GM21576 (cell line): Measurements from ENCODE around the gene SMC4.
"Not testable (repeated sequence)": the region's sequence is repeated elsewhere in the genome, so short reads cannot be mapped to it uniquely, and the experiment has no call there.

ENCODE experiments used
- ATAC-seq: cut with Tn5 transposase; IDR thresholded peaks from one replicate; pipeline ENCODE4 v1.9.1; 2021; ENCODE audit warnings: mild to moderate bottlenecking, moderate library complexity; ENCODE audit not compliant: unreplicated experiment

The SMC4 gene

DNA sequence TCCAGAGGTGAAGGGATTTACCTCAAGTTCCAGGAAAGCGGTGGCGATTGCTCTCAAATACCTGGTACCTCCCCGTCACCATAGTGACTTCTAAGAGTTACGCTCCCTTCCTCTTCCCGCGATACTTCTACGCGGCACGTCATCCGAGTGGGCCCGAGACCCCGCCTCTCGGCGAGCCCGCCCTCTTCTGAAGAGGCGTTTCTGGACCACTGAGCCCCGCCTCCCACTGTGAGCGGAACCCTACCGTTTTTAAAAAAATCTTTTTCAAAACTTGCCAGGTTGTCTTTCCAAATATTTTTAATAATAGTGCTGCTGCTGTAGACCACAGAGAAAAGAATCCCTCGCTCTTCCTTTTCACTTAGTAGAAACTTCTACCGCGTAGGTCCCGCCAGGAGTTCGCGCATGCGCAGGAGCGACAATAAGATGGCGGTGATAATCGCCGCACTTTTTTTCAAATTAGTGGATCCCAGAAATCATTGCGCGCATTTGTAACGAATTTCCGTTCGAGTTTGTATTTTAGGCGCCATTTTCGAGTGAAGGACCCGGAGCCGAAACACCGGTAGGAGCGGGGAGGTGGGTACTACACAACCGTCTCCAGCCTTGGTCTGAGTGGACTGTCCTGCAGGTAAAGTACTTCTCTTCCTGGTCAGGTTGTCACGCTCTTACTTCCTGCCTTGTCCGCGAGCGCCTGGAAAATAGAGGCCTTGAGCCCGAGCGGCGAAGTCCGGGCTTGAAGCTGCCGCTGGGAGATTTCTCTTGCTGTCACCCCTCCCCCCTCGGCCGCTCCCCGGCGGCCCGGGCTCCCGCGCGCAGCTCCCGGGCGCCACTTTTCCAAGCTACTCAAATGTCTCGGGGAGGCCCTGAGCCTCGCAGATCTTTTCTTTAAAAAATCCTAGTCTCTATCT lies at the start of gene SMC4, which contains the start of gene IFT80:
TSS of gene SMC4 (plus strand) at position 526 of the 905 bp plus-strand sequence. CDS start 1,177 bp downstream, outside the sequence.
TSS of gene IFT80 (minus strand) at position 101 of the 905 bp plus-strand sequence. CDS start 14,625 bp downstream, outside the sequence.
- ATAC-seq: peak; percentile 97

- no peak for ATAC-seq
These were observed 43.6 kb upstream of the SMC4 start for GRCh38 chr3:160355826-160356225.

GRCh38 chr3:160362896-160363295 lies 36.6 kb upstream of the SMC4 start:
- not testable (repeated sequence) for ATAC-seq

GRCh38 chr3:160365869-160366522 lies 33.5 kb upstream of the SMC4 start:
- ATAC-seq: no peak

DNA sequence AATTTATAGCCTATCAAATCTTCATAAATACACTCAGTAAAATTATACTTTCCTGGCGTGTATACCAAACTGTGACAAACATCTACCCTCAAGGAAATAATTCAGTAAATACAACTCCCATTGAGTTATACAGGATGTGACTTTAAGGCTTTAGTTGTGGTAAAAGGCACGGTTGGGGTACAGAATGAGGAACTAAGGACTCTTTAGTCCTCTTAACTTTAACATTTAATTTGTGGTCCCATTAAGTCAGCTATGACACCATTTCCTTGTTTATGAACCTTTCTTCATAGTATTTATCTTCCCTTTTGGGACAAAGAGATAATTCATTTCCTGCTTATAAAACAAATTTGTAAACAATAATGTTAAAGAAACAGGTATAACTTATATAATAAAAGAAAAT lies 30.6 kb upstream of the SMC4 start:
- no peak for ATAC-seq

DNA sequence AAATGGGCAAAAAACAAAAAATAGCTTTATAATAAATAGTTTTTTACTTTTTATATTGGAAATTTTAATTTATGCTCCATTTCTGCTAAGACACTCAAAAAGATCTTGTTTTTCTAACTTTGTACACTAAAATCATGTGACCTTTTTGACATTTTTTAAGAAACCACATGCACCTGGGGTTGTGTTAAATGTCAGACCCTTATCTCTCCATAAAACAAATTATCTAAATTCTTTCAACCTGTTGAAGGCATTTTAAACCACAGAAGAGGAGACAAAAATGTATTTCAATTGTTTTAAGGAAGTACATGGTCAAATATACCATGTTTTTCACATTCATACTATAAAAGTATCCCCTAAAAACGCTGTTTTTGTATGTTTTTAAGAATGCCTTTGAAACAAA lies 29.7 kb upstream of the SMC4 start:
- no peak for ATAC-seq

DNA sequence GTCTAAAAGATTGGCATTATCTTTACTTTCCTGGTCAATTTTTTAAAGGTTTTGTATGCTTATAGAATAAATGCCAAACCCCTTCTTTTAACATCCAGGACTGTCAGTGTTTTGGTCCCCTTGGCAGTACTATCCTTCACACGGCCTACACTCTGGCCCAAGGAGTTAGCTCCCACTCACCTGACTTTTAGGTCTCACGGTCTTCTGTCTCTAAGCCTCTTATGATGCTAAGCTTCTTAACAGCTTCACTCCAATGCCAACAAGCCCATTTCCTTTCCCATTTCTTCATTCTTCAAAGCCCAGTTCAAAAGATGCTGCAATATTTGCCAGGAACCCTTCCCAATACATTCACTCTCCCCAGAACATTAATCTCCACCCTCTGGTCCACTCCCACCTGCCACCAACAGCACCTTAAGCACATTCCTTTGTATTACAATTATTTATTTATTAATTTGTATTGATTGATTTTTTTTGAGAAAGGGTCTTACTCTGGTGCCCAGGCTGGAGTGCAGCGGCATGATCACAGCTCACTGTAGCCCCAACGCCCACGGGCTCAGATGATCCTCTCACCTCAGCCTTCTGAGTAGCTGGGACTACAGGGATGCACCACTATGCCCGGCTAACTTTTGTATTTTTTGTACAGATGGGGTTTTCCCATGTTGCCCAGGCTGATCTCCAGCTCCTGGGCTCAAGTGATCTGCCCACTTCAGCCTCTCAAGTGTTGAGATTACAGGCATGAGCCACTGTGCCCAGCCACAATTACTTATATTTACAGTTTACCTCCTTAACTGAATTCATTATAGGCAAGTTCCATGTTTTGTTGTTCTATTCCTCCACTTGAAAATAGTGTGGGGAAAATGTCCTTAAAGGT lies 28.2 kb upstream of the SMC4 start:
- ATAC-seq: no peak

GRCh38 chr3:160372780-160373179 lies 26.7 kb upstream of the SMC4 start:
- ATAC-seq: no peak

DNA sequence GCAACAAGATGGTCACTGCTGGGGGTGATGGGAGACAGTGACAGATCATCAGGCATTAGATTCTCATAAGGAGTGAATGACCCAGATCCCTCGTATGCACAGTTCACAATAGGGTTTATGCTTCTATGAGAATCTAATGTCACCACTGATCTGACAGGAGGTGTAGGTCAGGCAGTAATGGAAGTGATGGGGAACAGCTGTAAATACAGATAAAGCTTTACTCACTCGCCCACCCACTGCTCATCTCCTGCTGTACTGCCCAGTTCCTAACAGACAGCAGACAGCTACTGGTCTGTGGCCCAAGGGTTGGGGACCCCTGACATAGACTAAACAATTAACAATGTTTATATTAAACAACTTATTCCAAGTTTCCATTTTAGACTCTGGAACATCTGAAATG lies 25.8 kb upstream of the SMC4 start:
- no peak for ATAC-seq

DNA sequence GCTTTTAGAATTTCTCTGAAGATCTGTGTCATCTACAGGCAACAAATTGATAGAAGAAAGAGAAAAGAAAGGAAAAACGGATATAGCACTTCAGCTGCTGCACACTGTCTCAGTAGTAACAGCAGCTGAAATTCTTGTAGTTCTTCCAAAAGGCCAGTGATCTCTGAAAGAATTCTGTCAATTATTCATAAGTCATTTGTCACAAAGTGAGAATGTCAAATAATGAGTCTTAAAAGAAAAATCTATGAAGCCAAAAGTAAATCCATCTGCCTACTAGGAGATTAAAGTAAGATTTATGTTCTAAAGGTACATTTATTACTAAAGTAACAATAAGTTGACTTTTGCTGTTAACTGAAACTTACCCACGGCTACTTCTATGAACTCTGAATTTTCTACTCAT lies 25.0 kb upstream of the SMC4 start:
- ATAC-seq: no peak

DNA sequence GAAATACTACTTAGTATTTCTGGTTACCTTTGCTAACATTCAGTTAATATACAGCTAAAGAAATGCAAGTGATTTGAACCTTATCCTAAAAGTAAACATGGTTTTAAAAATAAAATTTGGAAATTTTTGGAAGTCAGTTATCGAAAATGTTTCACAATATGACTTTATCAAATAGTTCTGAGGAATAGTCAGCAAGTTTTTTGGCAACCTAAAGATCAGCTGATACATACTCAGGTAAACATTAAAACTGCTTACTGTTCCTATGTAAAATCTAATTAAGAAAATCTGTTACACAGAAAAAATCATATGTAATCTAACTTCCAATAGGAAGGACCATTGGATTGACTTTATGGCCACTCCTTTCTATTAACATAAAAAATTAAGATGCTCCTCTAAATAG lies 24.5 kb upstream of the SMC4 start:
- no peak for ATAC-seq

DNA sequence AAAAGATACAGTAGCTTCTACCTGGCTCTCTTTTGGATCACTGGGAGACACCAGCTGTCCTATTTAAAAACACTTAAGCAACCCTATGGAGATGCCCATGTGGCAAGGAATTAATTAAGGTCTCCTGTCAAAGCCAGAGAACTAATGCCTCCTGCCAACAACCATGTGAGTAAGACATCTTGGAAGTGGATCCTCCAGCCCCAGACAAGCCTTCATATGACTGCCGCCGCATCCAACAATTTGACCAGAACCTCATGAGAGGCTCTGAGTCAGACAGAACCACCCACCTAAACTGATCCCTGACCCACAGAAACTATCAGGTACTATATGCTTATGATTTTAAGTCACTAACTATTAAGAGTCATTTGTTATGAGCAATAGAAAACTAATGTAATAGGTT lies 22.8 kb upstream of the SMC4 start:
- ATAC-seq: no peak

- ATAC-seq: no peak
These were observed 20.9 kb upstream of the SMC4 start for GRCh38 chr3:160378331-160379109.

DNA sequence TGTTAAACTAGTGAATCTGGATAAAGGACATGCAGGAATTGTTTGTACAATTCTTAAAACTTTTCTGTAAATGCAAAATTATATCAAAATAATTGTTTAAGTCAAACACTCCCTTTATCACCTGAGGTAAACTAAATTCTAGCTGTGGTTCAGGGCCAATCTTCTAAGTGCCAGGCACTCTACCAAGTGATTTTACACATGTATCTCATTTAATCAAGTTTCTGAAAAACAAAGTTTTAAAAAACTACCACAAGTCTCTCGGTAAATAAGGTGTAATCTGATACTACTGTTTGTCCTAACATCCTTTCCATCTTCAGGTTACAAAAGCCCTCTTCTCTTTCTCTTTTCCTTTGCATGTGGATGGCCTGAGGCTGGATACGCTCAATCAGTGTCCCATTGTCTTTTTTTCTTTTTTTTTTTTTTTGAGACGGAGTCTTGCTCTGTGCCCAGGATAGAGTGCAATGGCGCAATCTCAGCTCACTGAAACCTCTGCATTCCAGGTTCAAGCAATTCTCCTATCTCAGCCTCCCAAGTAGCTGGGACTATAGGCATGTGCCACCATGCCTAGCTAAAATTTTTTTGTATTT lies 19.7 kb upstream of the SMC4 start:
- no peak for ATAC-seq

GRCh38 chr3:160381470-160381869 lies 18.0 kb upstream of the SMC4 start:
- no peak for ATAC-seq

GRCh38 chr3:160384639-160385318 lies 14.7 kb upstream of the SMC4 start:
- no peak for ATAC-seq

- no peak for ATAC-seq
These were observed 8.8 kb upstream of the SMC4 start for GRCh38 chr3:160390565-160391138.

GRCh38 chr3:160392798-160393197 lies 6.7 kb upstream of the SMC4 start:
- ATAC-seq: no peak
